K562 (cell line): ENCODE measurements around the gene NDST1. TPM values are rescaled to one million over a fixed set of nuclear protein-coding genes. Genes with fewer than 3 reads are reported as not detected.

Source experiments
- ATAC-seq: fragments of 200-7000 bp; cut with Tn5 transposase; 3 replicates; pipeline ENCODE4 v1.9.1; 2020; ENCODE audit warnings: moderate library complexity
- BruUV-seq: library from RNA; stranded (reverse); fragments of 400-500 nt; replicated peaks from 2 replicates; lab custom pipeline; 2021; lab: Mats Ljungman, UMichigan
- CTCF ChIA-PET: fragments of 300-600 bp; formaldehyde crosslinking; extraction: SDS; loops from one replicate; lab custom pipeline; 2021; ENCODE audit warnings: low intra/inter-chr PET ratio; lab: Yijun Ruan, JAX
- POLR2A ChIA-PET: fragments of 300-600, 350-650 bp; sonication (Branson Sonifier 250); formaldehyde crosslinking; extraction: SDS; loops from one replicate; lab custom pipeline; 2021; ENCODE audit warnings: antibody characterized with exemption, inconsistent platforms; lab: Yijun Ruan, JAX
- DNase-seq, 4 experiments: peaks; one replicate each; pipeline versions ENCODE4 v3.0.0 to v3.0.0-alpha.2; 2011 to 2018; ENCODE audit warnings: low spot score in 3 of 4, mixed read lengths in 3 of 4; ENCODE audit errors: extremely low read depth in 1 of 4
- FAIRE-seq: peaks from 2 replicates; lab custom pipeline; 2011; peaks lifted over from hg19 to GRCh38; lab: Jason Lieb, UNC
- H2AFZ ChIP-seq: 2 replicates; pipeline ENCODE4 v1.6.0; 2011; ENCODE audit warnings: low read depth, low read length, control low read depth, inconsistent platforms
- H3K27ac ChIP-seq: fragments of 200-600 bp; 3 replicates; pipeline ENCODE4 v1.8.0; 2011; ENCODE audit warnings: low read depth, mild to moderate bottlenecking, control low read depth, inconsistent platforms, low read length, moderate library complexity, mixed read lengths; ENCODE audit errors: extremely low read depth
- H3K27me3 ChIP-seq, 2 experiments: fragments of 300-600 bp in 1 of 2; 2 replicates in 1 of 2; 3 replicates in 1 of 2; pipeline versions ENCODE4 v1.6.0 to v1.8.0; 2011; ENCODE audit warnings: inconsistent platforms in 2 of 2, low read length in 2 of 2, mild to moderate bottlenecking in 1 of 2, mixed read lengths in 1 of 2, moderate library complexity in 1 of 2; ENCODE audit not compliant: control insufficient read depth in 2 of 2, insufficient read depth in 2 of 2
- H3K36me3 ChIP-seq: fragments of 300-600 bp; 3 replicates; pipeline ENCODE4 v1.8.0; 2011; ENCODE audit warnings: mild to moderate bottlenecking, low read length, inconsistent platforms; ENCODE audit not compliant: control insufficient read depth, insufficient read depth
- H3K4me1 ChIP-seq, 2 experiments: fragments of 200-600 bp in 1 of 2; replicated peaks in 1 of 2; 2 replicates in 1 of 2; 3 replicates in 1 of 2; pipeline versions ENCODE4 v1.5.1 to v1.8.0; 2011; ENCODE audit warnings: inconsistent platforms in 2 of 2, low read length in 2 of 2, mild to moderate bottlenecking in 1 of 2, mixed read lengths in 1 of 2, moderate library complexity in 1 of 2; ENCODE audit not compliant: control insufficient read depth in 2 of 2, insufficient read depth in 2 of 2
- H3K4me2 ChIP-seq: 2 replicates; pipeline ENCODE4 v1.6.1; 2011; ENCODE audit warnings: low read length, control low read depth, inconsistent platforms, mixed read lengths; ENCODE audit not compliant: insufficient read depth
- H3K4me3 ChIP-seq: fragments of 200-600 bp; sonication (generic), shearing (Covaris generic); 2 replicates; pipeline ENCODE4 v1.5.1; 2016; ENCODE audit warnings: control low read depth, inconsistent platforms
- H3K79me2 ChIP-seq: fragments of 200-600 bp; 3 replicates; pipeline ENCODE4 v1.8.0; 2011; ENCODE audit warnings: low read length, inconsistent platforms; ENCODE audit not compliant: control insufficient read depth, insufficient read depth
- H3K9ac ChIP-seq, 2 experiments: 2 replicates each; pipeline versions ENCODE4 v1.6.0 to v1.6.1; 2011; ENCODE audit warnings: low read depth in 2 of 2, low read length in 2 of 2, control low read depth in 1 of 2, inconsistent platforms in 1 of 2, mild to moderate bottlenecking in 1 of 2, mixed read lengths in 1 of 2; ENCODE audit not compliant: insufficient read depth in 1 of 2
- H3K9me1 ChIP-seq: one replicate; pipeline ENCODE4 v1.6.0; 2011; ENCODE audit warnings: inconsistent platforms, mild to moderate bottlenecking, low read length, moderate library complexity; ENCODE audit not compliant: control insufficient read depth, insufficient read depth
- H3K9me3 ChIP-seq: replicated peaks from 2 replicates; pipeline ENCODE4 v1.5.1; 2011; ENCODE audit warnings: low read depth, low read length, inconsistent platforms; ENCODE audit not compliant: control insufficient read depth, insufficient read depth
- H4K20me1 ChIP-seq: replicated peaks from 2 replicates; pipeline ENCODE4 v1.6.1; 2011; ENCODE audit warnings: low read length, inconsistent platforms, mixed read lengths; ENCODE audit not compliant: control insufficient read depth, insufficient read depth
- POLR2H ChIP-seq: IDR thresholded peaks from 2 replicates; pipeline ENCODE4 v1.6.1; 2016; ENCODE audit warnings: missing genetic modification characterization, low read depth, mild to moderate bottlenecking, control low read depth, missing compliant biosample characterization, moderate library complexity
- SNIP1 ChIP-seq: fragments of 450-650 bp; IDR thresholded peaks from 2 replicates; pipeline ENCODE4 v1.7.1; 2017; ENCODE audit warnings: low read depth, mild to moderate bottlenecking
- TEAD2 ChIP-seq: fragments of 450-650 bp; IDR thresholded peaks from 2 replicates; pipeline ENCODE4 v1.6.1; 2016; ENCODE audit warnings: missing genetic modification characterization, control low read depth, missing compliant biosample characterization
- WGBS: fragments of 100-300 bp; shearing (Covaris generic); methylation state at CpG from one replicate; pipeline ENCODE4 v1.1.6; 2016; ENCODE audit warnings: low coverage, mixed read lengths; ENCODE audit not compliant: insufficient coverage; ENCODE audit errors: missing lambda C conversion rate; 5-methylcytosine and 5-hydroxymethylcytosine counted together
- in situ Hi-C: fragments of 300-500 bp; cut with MboI; formaldehyde crosslinking; loops from 4 replicates; pipeline ENCODE4 v1.15.0; 2018; ENCODE audit warnings: inconsistent platforms, mixed read lengths
- intact Hi-C: fragments of 100-400 bp; cut with micrococcal nuclease; formaldehyde crosslinking; loops from 2 replicates; pipeline ENCODE4 v1.14.2; 2022
- polyA plus RNA-seq, 8 experiments: library from polyadenylated mRNA; depleted of rRNA in 4 of 8; stranded (reverse) in 5 of 8; unstranded in 3 of 8; fragments of >200 nt; fragmentation: Nextera tagmentation in 2 of 8; fragmentation: Illumina TruSeq in 1 of 8; extraction: Ambion mirVana in 2 of 8; extraction: Trizol in 1 of 8; gene quantifications; 2 replicates each; pipeline versions ENCODE4 v1.2.1 to v1.2.3, GENCODE V29; 2011 to 2014; ENCODE audit warnings: inconsistent platforms in 1 of 8, missing spikeins in 1 of 8
- total RNA-seq, 7 experiments: library from RNA; depleted of rRNA in 6 of 7; stranded (reverse); fragments of >200 nt in 6 of 7; fragmentation: Illumina TruSeq in 2 of 7; extraction: Trizol in 2 of 7; gene quantifications; 2 replicates each; pipeline versions ENCODE4 v1.2.1 to v1.2.3, GENCODE V29; 2011 to 2021; ENCODE audit warnings: low replicate concordance in 1 of 7
- TF ChIP-seq, protein P1 (sequence below): fragments of 450-650 bp; IDR thresholded peaks from one replicate; pipeline ENCODE4 v1.6.1; 2018; ENCODE audit warnings: mild to moderate bottlenecking, moderate library complexity; ENCODE audit not compliant: partially characterized antibody

Gene NDST1
- total and polyA plus RNA-seq, 9 of the 15 experiments (the other 6 are each of a cell fraction or from before 2014, with no cell fraction given) = 0.38 to 47.9 (median 9.9) TPM

DNA sequence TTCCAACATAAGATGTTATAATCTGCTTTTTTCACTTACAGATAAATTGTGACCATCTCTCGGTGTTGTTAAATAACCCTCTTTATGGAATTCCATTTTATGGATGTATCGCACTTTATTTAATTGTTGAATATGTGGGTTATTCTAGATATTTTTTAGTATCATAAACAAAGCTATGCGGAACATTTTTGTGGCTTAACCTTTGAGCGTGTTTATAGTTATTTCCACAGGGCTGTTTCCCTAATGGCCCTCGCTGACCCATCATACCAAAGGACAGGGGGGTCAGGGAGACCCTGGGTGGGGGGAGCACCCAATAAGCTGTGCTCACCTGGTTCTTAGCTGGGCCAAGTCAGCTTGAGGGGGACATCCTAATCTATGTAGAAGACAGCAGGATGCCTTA lies 65.3 kb downstream of the NDST1 start:
- Histone ChIP-seq H3K27ac (no peak overlapping the region), H3K36me3 (no peaks in the 10 kb centered on the region)
- no TSS peak for BruUV-seq
- POLR2A ChIA-PET = no interaction called here
- no peak for TF ChIP-seq SNIP1
- no peak for TF ChIP-seq POLR2H (tag)
- TF ChIP-seq TEAD2 (tag) = no peak
- TF ChIP-seq, protein P1, sequence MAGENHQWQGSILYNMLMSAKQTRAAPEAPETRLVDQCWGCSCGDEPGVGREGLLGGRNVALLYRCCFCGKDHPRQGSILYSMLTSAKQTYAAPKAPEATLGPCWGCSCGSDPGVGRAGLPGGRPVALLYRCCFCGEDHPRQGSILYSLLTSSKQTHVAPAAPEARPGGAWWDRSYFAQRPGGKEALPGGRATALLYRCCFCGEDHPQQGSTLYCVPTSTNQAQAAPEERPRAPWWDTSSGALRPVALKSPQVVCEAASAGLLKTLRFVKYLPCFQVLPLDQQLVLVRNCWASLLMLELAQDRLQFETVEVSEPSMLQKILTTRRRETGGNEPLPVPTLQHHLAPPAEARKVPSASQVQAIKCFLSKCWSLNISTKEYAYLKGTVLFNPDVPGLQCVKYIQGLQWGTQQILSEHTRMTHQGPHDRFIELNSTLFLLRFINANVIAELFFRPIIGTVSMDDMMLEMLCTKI = no peak
- TF ChIP-seq, all 486 proteins: peak for 0
- Histone ChIP-seq H3K4me1 (peaks cover 5 to 17% of the 10 kb centered on the region in 2 experiments; a peak in 3 of 5 replicates), H3K9me3 (no peaks in the 10 kb centered on the region), H3K9me1 (no peaks in the 10 kb centered on the region), H3K79me2 (no peaks in the 10 kb centered on the region), H4K20me1 (no peaks in the 10 kb centered on the region; the same call in 1 of the 2 replicates), H3K9ac (no peak overlapping the region), H3K4me3 (no peak overlapping the region), H3K27me3 (peaks cover 0 to 31% of the 10 kb centered on the region in 2 experiments; a peak in 2 of 5 replicates), H3K4me2 (no peak overlapping the region), H2AFZ (no peak overlapping the region)
- 23% methylated on average over 5 of the region's 5 CpGs for WGBS
- intact Hi-C loops (no loop called here), in situ Hi-C loops (no loop called here)
- DNase-seq = no peak
- no peak for ATAC-seq
- CTCF ChIA-PET = no interaction called here
- FAIRE-seq = no peak
